Mesendoderm (in vitro differentiated cells): ENCODE results near the gene EMSY.
A peak's percentile ranks its signal among the peaks of the same experiment; 100 is the strongest.

Source experiments
- DNase-seq: peaks from one replicate; pipeline ENCODE4 v3.0.0; 2013
- H2AK5ac ChIP-seq: 2 replicates; pipeline ENCODE4 v1.6.1; 2013; ENCODE audit warnings: low read length, inconsistent platforms
- H2BK120ac ChIP-seq: 2 replicates; pipeline ENCODE4 v1.6.1; 2013; ENCODE audit warnings: low read depth, mild to moderate bottlenecking, low read length, moderate library complexity, mixed read lengths
- H2BK15ac ChIP-seq: replicated peaks from 2 replicates; pipeline ENCODE4 v1.6.1; 2013; ENCODE audit warnings: low read depth, mild to moderate bottlenecking, moderate library complexity
- H2BK5ac ChIP-seq: 2 replicates; pipeline ENCODE4 v1.6.1; 2013; ENCODE audit warnings: low read length, inconsistent platforms
- H3K18ac ChIP-seq: 2 replicates; pipeline ENCODE4 v1.6.1; 2013; ENCODE audit warnings: mild to moderate bottlenecking, low read length, mixed read lengths
- H3K23ac ChIP-seq: one replicate; pipeline ENCODE4 v1.6.1; 2013; ENCODE audit warnings: low read length
- H3K27ac ChIP-seq: 2 replicates; pipeline ENCODE4 v1.5.1; 2013; ENCODE audit warnings: low read depth, mild to moderate bottlenecking, inconsistent platforms, low read length, moderate library complexity
- H3K27me3 ChIP-seq: 2 replicates; pipeline ENCODE4 v1.6.1; 2013; ENCODE audit warnings: low read length, control low read depth, mild to moderate bottlenecking, inconsistent platforms; ENCODE audit not compliant: insufficient read depth, poor library complexity
- H3K36me3 ChIP-seq: 2 replicates; pipeline ENCODE4 v1.6.1; 2013; ENCODE audit warnings: low read length, inconsistent platforms; ENCODE audit not compliant: control insufficient read depth, insufficient read depth
- H3K4ac ChIP-seq: one replicate; pipeline ENCODE4 v1.6.1; 2013; ENCODE audit warnings: low read depth, mild to moderate bottlenecking, low read length, moderate library complexity
- H3K4me1 ChIP-seq: 2 replicates; pipeline ENCODE4 v1.6.1; 2013; ENCODE audit warnings: low read depth, low read length, inconsistent platforms; ENCODE audit not compliant: control insufficient read depth
- H3K4me2 ChIP-seq: 2 replicates; pipeline ENCODE4 v1.6.1; 2013; ENCODE audit warnings: low read length
- H3K4me3 ChIP-seq: 2 replicates; pipeline ENCODE4 v1.5.1; 2013; ENCODE audit warnings: mild to moderate bottlenecking, low read length
- H3K56ac ChIP-seq: one replicate; pipeline ENCODE4 v1.6.1; 2013; ENCODE audit warnings: low read length
- H3K79me1 ChIP-seq: 2 replicates; pipeline ENCODE4 v1.6.1; 2013; ENCODE audit warnings: low read length, inconsistent platforms
- H3K79me2 ChIP-seq: 2 replicates; pipeline ENCODE4 v1.6.1; 2013; ENCODE audit warnings: mild to moderate bottlenecking, low read length; ENCODE audit not compliant: control insufficient read depth, insufficient read depth
- H3K9ac ChIP-seq: 2 replicates; pipeline ENCODE4 v1.6.1; 2013; ENCODE audit warnings: low read length, inconsistent platforms
- H4K5ac ChIP-seq: one replicate; pipeline ENCODE4 v1.6.1; 2013; ENCODE audit warnings: low read length
- H4K8ac ChIP-seq: one replicate; pipeline ENCODE4 v1.6.1; 2013; ENCODE audit warnings: low read depth, mild to moderate bottlenecking, control low read depth, low read length, moderate library complexity
- WGBS: extraction: QIAGEN DNeasy Blood & Tissue Kit; methylation state at CpG from one replicate; pipeline ENCODE4 v1.1.7; 2013; ENCODE audit warnings: low lambda C conversion rate, missing lambda C conversion rate; ENCODE audit not compliant: insufficient coverage; ENCODE audit errors: extremely low coverage; 5-methylcytosine and 5-hydroxymethylcytosine counted together

The EMSY gene

GRCh38 chr11:76480241-76480640 lies 35.4 kb downstream of the EMSY start:
- no peak overlapping the region for H2AK5ac ChIP-seq
- no peak overlapping the region for H3K56ac ChIP-seq
- H3K4me2 ChIP-seq, result no peak overlapping the region
- no peak overlapping the region for H2BK5ac ChIP-seq
- H3K36me3 ChIP-seq, result no peaks in the 10 kb centered on the region
- no peak overlapping the region for H3K4me3 ChIP-seq
- H3K79me2 ChIP-seq, result no peaks in the 10 kb centered on the region
- no peak overlapping the region for H3K9ac ChIP-seq
- H3K18ac ChIP-seq, result no peak overlapping the region
- DNase-seq, result no peak
- peaks cover 4% of the 10 kb centered on the region for H3K79me1 ChIP-seq
- no peaks in the 10 kb centered on the region for H3K4me1 ChIP-seq
- WGBS, result no CpG with 5 or more reads among the region's 3 CpGs
- no peak overlapping the region for H2BK15ac ChIP-seq
- H4K5ac ChIP-seq, result no peak overlapping the region
- no peaks in the 10 kb centered on the region for H3K27me3 ChIP-seq
- H3K23ac ChIP-seq, result no peak overlapping the region
- no peak overlapping the region for H3K27ac ChIP-seq
- H3K4ac ChIP-seq, result no peak overlapping the region
- no peak overlapping the region for H2BK120ac ChIP-seq
- no peak overlapping the region for H4K8ac ChIP-seq

GRCh38 chr11:76491644-76492043 lies 46.8 kb downstream of the EMSY start:
- no peak overlapping the region for H3K9ac ChIP-seq
- no peak overlapping the region for H3K4me3 ChIP-seq
- no peaks in the 10 kb centered on the region for H3K27me3 ChIP-seq
- H3K36me3 ChIP-seq, result no peaks in the 10 kb centered on the region
- no peak overlapping the region for H4K5ac ChIP-seq
- H3K18ac ChIP-seq, result no peak overlapping the region
- no peak overlapping the region for H3K4ac ChIP-seq
- no peak overlapping the region for H2AK5ac ChIP-seq
- WGBS, result no CpG with 5 or more reads among the region's 5 CpGs
- no peak overlapping the region for H3K27ac ChIP-seq
- no peaks in the 10 kb centered on the region for H3K4me1 ChIP-seq
- no peak overlapping the region for H2BK120ac ChIP-seq
- H3K79me2 ChIP-seq, result no peaks in the 10 kb centered on the region
- no peak overlapping the region for H2BK5ac ChIP-seq
- DNase-seq, result peak; percentile 21
- H3K56ac ChIP-seq, result no peak overlapping the region
- H2BK15ac ChIP-seq, result no peak overlapping the region
- peaks cover 4% of the 10 kb centered on the region for H3K79me1 ChIP-seq
- no peak overlapping the region for H3K23ac ChIP-seq
- no peak overlapping the region for H3K4me2 ChIP-seq
- H4K8ac ChIP-seq, result no peak overlapping the region

GRCh38 chr11:76493040-76493439 lies 48.2 kb downstream of the EMSY start:
- Histone ChIP-seq H3K18ac (no peak overlapping the region), H2BK120ac (no peak overlapping the region), H3K36me3 (no peaks in the 10 kb centered on the region), H3K4me3 (no peak overlapping the region), H3K4ac (no peak overlapping the region), H2BK15ac (no peak overlapping the region), H3K4me1 (no peaks in the 10 kb centered on the region), H3K9ac (no peak overlapping the region), H3K27me3 (no peaks in the 10 kb centered on the region), H3K56ac (no peak overlapping the region), H3K27ac (no peak overlapping the region), H3K4me2 (no peak overlapping the region), H4K8ac (no peak overlapping the region), H4K5ac (no peak overlapping the region), H2BK5ac (no peak overlapping the region), H3K23ac (no peak overlapping the region), H3K79me2 (no peaks in the 10 kb centered on the region), H2AK5ac (no peak overlapping the region), H3K79me1 (peaks cover 4% of the 10 kb centered on the region)
- WGBS, result no CpG with 5 or more reads among the region's 12 CpGs
- DNase-seq, result no peak

GRCh38 chr11:76493626-76494539 lies 49.1 kb downstream of the EMSY start:
- H3K4ac ChIP-seq, result no peak overlapping the region
- no peaks in the 10 kb centered on the region for H3K79me2 ChIP-seq
- no peak overlapping the region for H2BK5ac ChIP-seq
- no peak overlapping the region for H3K56ac ChIP-seq
- peaks cover 4% of the 10 kb centered on the region for H3K79me1 ChIP-seq
- WGBS, result no CpG with 5 or more reads among the region's 25 CpGs
- no peak overlapping the region for H4K5ac ChIP-seq
- no peak overlapping the region for H3K27ac ChIP-seq
- H2BK120ac ChIP-seq, result no peak overlapping the region
- H3K4me3 ChIP-seq, result no peak overlapping the region
- H3K23ac ChIP-seq, result no peak overlapping the region
- H3K4me1 ChIP-seq, result no peaks in the 10 kb centered on the region
- H3K9ac ChIP-seq, result no peak overlapping the region
- H2AK5ac ChIP-seq, result no peak overlapping the region
- no peaks in the 10 kb centered on the region for H3K36me3 ChIP-seq
- no peak overlapping the region for H2BK15ac ChIP-seq
- no peak overlapping the region for H3K18ac ChIP-seq
- no peak overlapping the region for H4K8ac ChIP-seq
- no peak for DNase-seq
- no peak overlapping the region for H3K4me2 ChIP-seq
- no peaks in the 10 kb centered on the region for H3K27me3 ChIP-seq

- no peak overlapping the region for H2BK120ac ChIP-seq
- H3K4me1 ChIP-seq, result no peaks in the 10 kb centered on the region
- H2BK15ac ChIP-seq, result no peak overlapping the region
- no peaks in the 10 kb centered on the region for H3K79me2 ChIP-seq
- WGBS, result no CpG with 5 or more reads among the region's 3 CpGs
- no peak overlapping the region for H3K56ac ChIP-seq
- no peak overlapping the region for H3K27ac ChIP-seq
- no peak overlapping the region for H4K8ac ChIP-seq
- H3K9ac ChIP-seq, result no peak overlapping the region
- H3K23ac ChIP-seq, result no peak overlapping the region
- no peak overlapping the region for H3K4me3 ChIP-seq
- no peaks in the 10 kb centered on the region for H3K36me3 ChIP-seq
- peaks cover 4% of the 10 kb centered on the region for H3K79me1 ChIP-seq
- no peak overlapping the region for H3K18ac ChIP-seq
- H3K4ac ChIP-seq, result no peak overlapping the region
- no peak for DNase-seq
- no peak overlapping the region for H3K4me2 ChIP-seq
- H2AK5ac ChIP-seq, result no peak overlapping the region
- no peak overlapping the region for H2BK5ac ChIP-seq
- H3K27me3 ChIP-seq, result no peaks in the 10 kb centered on the region
- H4K5ac ChIP-seq, result no peak overlapping the region
Observed at GRCh38 chr11:76495019-76495418, 50.2 kb downstream of the EMSY start.

- H4K5ac ChIP-seq, result no peak overlapping the region
- WGBS, result no CpG with 5 or more reads among the region's 1 CpG
- no peak overlapping the region for H3K4me2 ChIP-seq
- no peak overlapping the region for H3K9ac ChIP-seq
- no peak overlapping the region for H3K23ac ChIP-seq
- no peak overlapping the region for H2BK15ac ChIP-seq
- no peak overlapping the region for H2BK5ac ChIP-seq
- no peak overlapping the region for H4K8ac ChIP-seq
- no peak overlapping the region for H3K27ac ChIP-seq
- no peak overlapping the region for H3K4ac ChIP-seq
- no peaks in the 10 kb centered on the region for H3K4me1 ChIP-seq
- no peak overlapping the region for H2AK5ac ChIP-seq
- no peaks in the 10 kb centered on the region for H3K27me3 ChIP-seq
- no peak overlapping the region for H3K4me3 ChIP-seq
- H3K56ac ChIP-seq, result no peak overlapping the region
- no peak for DNase-seq
- peaks cover 4% of the 10 kb centered on the region for H3K79me1 ChIP-seq
- H3K36me3 ChIP-seq, result no peaks in the 10 kb centered on the region
- no peaks in the 10 kb centered on the region for H3K79me2 ChIP-seq
- no peak overlapping the region for H2BK120ac ChIP-seq
- H3K18ac ChIP-seq, result no peak overlapping the region
Observed at GRCh38 chr11:76496174-76496573, 51.4 kb downstream of the EMSY start.
